IMR-90 (cell line): ENCODE data around the gene LZTS3. TPM values are rescaled to one million over a fixed set of nuclear protein-coding genes. Genes with fewer than 3 reads are reported as not detected.

Experiments
- ATAC-seq: fragments of 200-7000 bp; cut with Tn5 transposase; 2 replicates; pipeline ENCODE4 v1.9.1; 2020; ENCODE audit warnings: low read depth, mild to moderate bottlenecking, moderate library complexity
- BruUV-seq: library from RNA; stranded (reverse); fragments of 400-500 nt; replicated peaks from 2 replicates; lab custom pipeline; 2021; lab: Mats Ljungman, UMichigan
- CTCF ChIA-PET: fragments of 300-600 bp; formaldehyde crosslinking; extraction: SDS; loops from one replicate; lab custom pipeline; 2021; ENCODE audit warnings: antibody characterized with exemption; lab: Yijun Ruan, JAX
- POLR2A ChIA-PET: fragments of 300-600 bp; sonication (Branson Sonifier 250); formaldehyde crosslinking; loops from one replicate; lab custom pipeline; 2022; ENCODE audit warnings: antibody characterized with exemption; ENCODE audit not compliant: unreplicated experiment; lab: Charles Lee
- DNase-seq: peaks from one replicate; pipeline ENCODE4 v3.0.0; 2013
- H2AFZ ChIP-seq: replicated peaks from 2 replicates; pipeline ENCODE3; 2013; ENCODE audit warnings: low read length, mild to moderate bottlenecking; ENCODE audit not compliant: poor library complexity
- H2AK5ac ChIP-seq: 2 replicates; pipeline ENCODE4 v1.6.1; 2013; ENCODE audit warnings: low read depth, low read length, inconsistent platforms
- H2AK9ac ChIP-seq: replicated peaks from 2 replicates; pipeline ENCODE3; 2013; ENCODE audit warnings: mild to moderate bottlenecking, low read depth, low read length, moderate library complexity; ENCODE audit not compliant: poor library complexity
- H2BK120ac ChIP-seq: 2 replicates; pipeline ENCODE4 v1.6.1; 2013; ENCODE audit warnings: low read depth, low read length, inconsistent platforms
- H2BK15ac ChIP-seq: 3 replicates; pipeline ENCODE4 v1.6.1; 2013; ENCODE audit warnings: low read depth, low read length, inconsistent platforms
- H2BK20ac ChIP-seq: 2 replicates; pipeline ENCODE4 v1.6.1; 2013; ENCODE audit warnings: low read depth, mild to moderate bottlenecking, inconsistent platforms, low read length, moderate library complexity
- H2BK5ac ChIP-seq: 2 replicates; pipeline ENCODE4 v1.6.1; 2013; ENCODE audit warnings: mild to moderate bottlenecking, low read depth, low read length, inconsistent platforms; ENCODE audit not compliant: poor library complexity, severe bottlenecking
- H3K14ac ChIP-seq: replicated peaks from 2 replicates; pipeline ENCODE4 v1.6.1; 2013; ENCODE audit warnings: low read depth, low read length, inconsistent platforms
- H3K18ac ChIP-seq: 2 replicates; pipeline ENCODE4 v1.6.1; 2013; ENCODE audit warnings: low read depth, low read length, control low read depth
- H3K23ac ChIP-seq: 2 replicates; pipeline ENCODE4 v1.6.1; 2013; ENCODE audit warnings: low read depth, low read length, inconsistent platforms
- H3K27ac ChIP-seq: 2 replicates; pipeline ENCODE4 v1.5.1; 2013; ENCODE audit warnings: mild to moderate bottlenecking, control low read depth, low read length; ENCODE audit not compliant: insufficient read depth
- H3K27me3 ChIP-seq: 2 replicates; pipeline ENCODE4 v1.6.1; 2013; ENCODE audit warnings: low read length; ENCODE audit not compliant: control insufficient read depth, insufficient read depth
- H3K36me3 ChIP-seq: 2 replicates; pipeline ENCODE4 v1.6.1; 2013; ENCODE audit warnings: low read length, mixed read lengths; ENCODE audit not compliant: control insufficient read depth, insufficient read depth
- H3K4ac ChIP-seq: 2 replicates; pipeline ENCODE4 v1.6.1; 2013; ENCODE audit warnings: low read depth, low read length, inconsistent platforms
- H3K4me1 ChIP-seq: 2 replicates; pipeline ENCODE4 v1.6.1; 2013; ENCODE audit warnings: low read length, mixed read lengths; ENCODE audit not compliant: control insufficient read depth, insufficient read depth
- H3K4me2 ChIP-seq: 2 replicates; pipeline ENCODE4 v1.6.1; 2013; ENCODE audit warnings: low read depth, mild to moderate bottlenecking, control low read depth, low read length, moderate library complexity
- H3K4me3 ChIP-seq: 2 replicates; pipeline ENCODE4 v1.5.1; 2013; ENCODE audit warnings: low read depth, mild to moderate bottlenecking, control low read depth, low read length, moderate library complexity; ENCODE audit not compliant: insufficient read depth
- H3K56ac ChIP-seq: 2 replicates; pipeline ENCODE4 v1.6.1; 2013; ENCODE audit warnings: low read length, inconsistent platforms; ENCODE audit not compliant: insufficient read depth; ENCODE audit errors: extremely low read depth
- H3K79me1 ChIP-seq, 2 experiments: 2 replicates each; pipeline ENCODE4 v1.6.1; 2013; ENCODE audit warnings: low read length in 2 of 2, inconsistent platforms in 1 of 2, low read depth in 1 of 2
- H3K9ac ChIP-seq: 2 replicates; pipeline ENCODE4 v1.6.1; 2013; ENCODE audit warnings: low read depth, low read length, control low read depth
- H3K9me1 ChIP-seq: 2 replicates; pipeline ENCODE4 v1.6.1; 2013; ENCODE audit warnings: low read length, inconsistent platforms; ENCODE audit not compliant: insufficient read depth
- H3K9me3 ChIP-seq: 2 replicates; pipeline ENCODE4 v1.6.1; 2013; ENCODE audit warnings: low read length; ENCODE audit not compliant: control insufficient read depth, insufficient read depth
- H4K20me1 ChIP-seq: 2 replicates; pipeline ENCODE4 v1.6.1; 2013; ENCODE audit warnings: low read length, inconsistent platforms; ENCODE audit not compliant: insufficient read depth
- H4K5ac ChIP-seq: 2 replicates; pipeline ENCODE4 v1.6.1; 2013; ENCODE audit warnings: mild to moderate bottlenecking, low read depth, low read length, control low read depth
- H4K8ac ChIP-seq, 2 experiments: 2 replicates each; pipeline ENCODE4 v1.6.1; 2013; ENCODE audit warnings: low read depth in 2 of 2, low read length in 2 of 2, control low read depth in 1 of 2, inconsistent platforms in 1 of 2
- H4K91ac ChIP-seq: 2 replicates; pipeline ENCODE4 v1.6.1; 2013; ENCODE audit warnings: low read depth, low read length, inconsistent platforms; ENCODE audit not compliant: insufficient read depth
- BHLHE40 ChIP-seq: fragments of 150-350 bp; IDR thresholded peaks from 2 replicates; pipeline ENCODE4 v1.6.1; 2016; ENCODE audit warnings: mild to moderate bottlenecking, low read depth, low read length
- CHD1 ChIP-seq: IDR thresholded peaks from 2 replicates; pipeline ENCODE4 v1.6.1; 2012; ENCODE audit warnings: low read depth, low read length, improper control_type of control experiment
- CTCF ChIP-seq: conservative IDR thresholded peaks from 2 replicates; pipeline ENCODE4 v1.5.1; 2012; ENCODE audit warnings: mild to moderate bottlenecking, low read depth, low read length, improper control_type of control experiment
- ELK1 ChIP-seq: fragments of 150-350 bp; IDR thresholded peaks from 2 replicates; pipeline ENCODE4 v1.6.1; 2016; ENCODE audit warnings: low read depth, mild to moderate bottlenecking, low read length, moderate library complexity, borderline replicate concordance
- FOS ChIP-seq: fragments of 150-350 bp; IDR thresholded peaks from 2 replicates; pipeline ENCODE4 v1.6.1; 2016; ENCODE audit warnings: low read depth, low read length
- MAFK ChIP-seq: IDR thresholded peaks from 2 replicates; pipeline ENCODE4 v1.6.1; 2012; ENCODE audit warnings: low read depth, low read length, improper control_type of control experiment
- MAZ ChIP-seq: IDR thresholded peaks from 2 replicates; pipeline ENCODE4 v1.6.1; 2012; ENCODE audit warnings: low read depth, mild to moderate bottlenecking, low read length, improper control_type of control experiment, moderate library complexity, borderline replicate concordance
- MXI1 ChIP-seq: IDR thresholded peaks from 2 replicates; pipeline ENCODE4 v1.6.1; 2012; ENCODE audit warnings: low read depth, mild to moderate bottlenecking, low read length, moderate library complexity, borderline replicate concordance
- NFE2L2 ChIP-seq: fragments of 150-350 bp; IDR thresholded peaks from 2 replicates; pipeline ENCODE4 v1.6.1; 2016; ENCODE audit warnings: low read depth, mild to moderate bottlenecking, low read length
- POLR2A ChIP-seq: IDR thresholded peaks from 2 replicates; pipeline ENCODE4 v1.6.1; 2012; ENCODE audit warnings: mild to moderate bottlenecking, low read depth, low read length
- RAD21 ChIP-seq: IDR thresholded peaks from 2 replicates; pipeline ENCODE4 v1.6.1; 2012; ENCODE audit warnings: low read length, improper control_type of control experiment
- RCOR1 ChIP-seq: IDR thresholded peaks from 2 replicates; pipeline ENCODE4 v1.6.1; 2012; ENCODE audit warnings: mild to moderate bottlenecking, low read length, improper control_type of control experiment; ENCODE audit not compliant: insufficient replicate concordance
- RFX5 ChIP-seq: IDR thresholded peaks from 2 replicates; pipeline ENCODE4 v1.8.0; 2012; ENCODE audit warnings: low read depth, mild to moderate bottlenecking, low read length, moderate library complexity
- SMC3 ChIP-seq: fragments of 150-350 bp; IDR thresholded peaks from 2 replicates; pipeline ENCODE4 v1.6.1; 2016; ENCODE audit warnings: low read depth, mild to moderate bottlenecking, antibody characterized with exemption, low read length, moderate library complexity
- USF2 ChIP-seq: fragments of 150-350 bp; IDR thresholded peaks from 2 replicates; pipeline ENCODE4 v1.6.1; 2017; ENCODE audit warnings: mild to moderate bottlenecking, antibody characterized with exemption, low read length, low read depth
- WGBS, 2 experiments: methylation state at CpG; one replicate each; pipeline versions ENCODE4 v1.1.5 to v1.1.7; 2013; ENCODE audit warnings: missing lambda C conversion rate in 2 of 2; ENCODE audit not compliant: insufficient read length in 1 of 2; ENCODE audit errors: extremely low coverage in 2 of 2; 5-methylcytosine and 5-hydroxymethylcytosine counted together
- dilution Hi-C: fragments of 300-500 bp; cut with HindIII; formaldehyde crosslinking; loops from one replicate; pipeline ENCODE4 v1.14.3; 2018; ENCODE audit warnings: low sequenced_read_pairs; ENCODE audit not compliant: unreplicated experiment
- in situ Hi-C: fragments of 300-500 bp; cut with MboI; formaldehyde crosslinking; loops from 3 replicates; pipeline ENCODE4 v1.14.3; 2019; ENCODE audit warnings: low sequenced_read_pairs, inconsistent platforms, mixed read lengths
- intact Hi-C: fragments of 100-400 bp; cut with micrococcal nuclease; formaldehyde crosslinking; loops from 2 replicates; pipeline ENCODE4 v1.10.0; 2022
- polyA plus RNA-seq, 3 experiments: library from polyadenylated mRNA; depleted of rRNA; stranded (reverse); fragments of >200 nt; gene quantifications; 2 replicates each; pipeline ENCODE4 v1.2.3, GENCODE V29; 2012; ENCODE audit warnings: low replicate concordance in 1 of 3
- total RNA-seq: library from RNA; depleted of rRNA; stranded (reverse); fragments of >200 nt; gene quantifications from 2 replicates; pipeline ENCODE4 v1.2.3, GENCODE V29; 2012

Gene LZTS3
- total and polyA plus RNA-seq, 2 of the 4 experiments (the other 2 are of a cell fraction) = 1.4 to 3.2 TPM

GRCh38 chr20:3168829-3169590, 4.3 kb downstream of the LZTS3 start:
- H2BK120ac ChIP-seq = no peak overlapping the region
- peaks cover 0 to 4% of the 10 kb centered on the region in 2 experiments; a peak in 1 of 4 replicates for H3K79me1 ChIP-seq
- no peak overlapping the region for H4K8ac ChIP-seq
- ATAC-seq (no peak), DNase-seq (no peak)
- H3K9me1 ChIP-seq = no peaks in the 10 kb centered on the region
- no peak overlapping the region for H4K91ac ChIP-seq
- H2AFZ ChIP-seq = no peak overlapping the region
- ChIA-PET POLR2A (no interaction called here), CTCF (no interaction called here)
- no peak overlapping the region for H3K18ac ChIP-seq
- no peak overlapping the region for H2AK9ac ChIP-seq
- in situ Hi-C loops (no loop called here), dilution Hi-C loops (no loop called here), intact Hi-C loops (no loop called here)
- no peak overlapping the region for H3K14ac ChIP-seq
- H3K9ac ChIP-seq = no peak overlapping the region
- H2BK15ac ChIP-seq = no peak overlapping the region
- H2BK20ac ChIP-seq = no peak overlapping the region
- no peak overlapping the region for H3K56ac ChIP-seq
- no TSS peak for BruUV-seq
- no peak overlapping the region for H3K4me3 ChIP-seq
- no peak overlapping the region for H3K23ac ChIP-seq
- H3K4ac ChIP-seq = no peak overlapping the region
- no peak overlapping the region for H2AK5ac ChIP-seq
- H3K4me2 ChIP-seq = no peak overlapping the region
- peaks cover 31% of the 10 kb centered on the region for H3K27me3 ChIP-seq
- TF ChIP-seq NFE2L2 = no peak
- no peak for TF ChIP-seq RCOR1
- no peak for TF ChIP-seq CTCF
- no peak for TF ChIP-seq BHLHE40
- no peak for TF ChIP-seq FOS
- TF ChIP-seq MAZ = no peak
- TF ChIP-seq MAFK = no peak
- TF ChIP-seq ELK1 = no peak
- TF ChIP-seq POLR2A = no peak
- TF ChIP-seq SMC3 = no peak
- no peak for TF ChIP-seq RAD21
- TF ChIP-seq CHD1 = no peak
- no peak for TF ChIP-seq RFX5
- TF ChIP-seq USF2 = no peak
- TF ChIP-seq MXI1 = no peak
- H3K4me1 ChIP-seq = peaks cover 5% of the 10 kb centered on the region; the same call in 1 of the 2 replicates
- no peaks in the 10 kb centered on the region for H3K9me3 ChIP-seq
- no peak overlapping the region for H2BK5ac ChIP-seq
- no CpG with 5 or more reads among the region's 7 CpGs for WGBS, 2 experiments
- H3K27ac ChIP-seq = no peak overlapping the region
- no peak overlapping the region for H4K5ac ChIP-seq
- no peaks in the 10 kb centered on the region for H4K20me1 ChIP-seq
- H3K36me3 ChIP-seq = no peaks in the 10 kb centered on the region
